Activated naive CD4-positive, alpha-beta T cell treated with anti-CD3 and anti-CD28 coated beads, Interleukin-2, amount 50 U/mL, for 72 hours (primary cell): ENCODE data around the gene KCNQ1. TPM values are rescaled to one million over a fixed set of nuclear protein-coding genes. Genes with fewer than 3 reads are reported as not detected.

Source experiments
- ATAC-seq, 2 donors: fragments of 150-1000 bp; cut with Tn5 transposase; 2 replicates each; pipeline ENCODE4 v1.10.0; 2021; ENCODE audit warnings: mild to moderate bottlenecking in 2 of 2, moderate library complexity in 2 of 2
- DNase-seq, 2 donors: peaks; one replicate each; pipeline ENCODE4 v3.0.0; 2021 to 2022; ENCODE audit warnings: low spot score in 2 of 2
- H3K27ac Mint-ChIP-seq, 2 donors: one replicate each; pipeline ENCODE4 v1.8.0; 2022; ENCODE audit warnings: mild to moderate bottlenecking in 2 of 2, mixed read lengths in 2 of 2
- H3K36me3 Mint-ChIP-seq, 2 donors: one replicate each; pipeline ENCODE4 v1.8.0; 2022; ENCODE audit warnings: mixed read lengths in 2 of 2
- H3K9me3 Mint-ChIP-seq, 2 donors: one replicate each; pipeline ENCODE4 v1.8.0; 2022; ENCODE audit warnings: mixed read lengths in 2 of 2
- total RNA-seq, 2 donors: library from RNA; stranded (reverse); gene quantifications; one replicate each; pipeline ENCODE4 v1.2.3, GENCODE V29; 2022

Gene KCNQ1
- total RNA-seq, 2 donors from 2014 or later = 12.2 to 19.3 TPM

GRCh38 chr11:2846056-2846455 lies 401.2 kb downstream of the KCNQ1 start:
- no peak for ATAC-seq
- Mint-ChIP-seq H3K36me3 (no peaks in the 10 kb centered on the region), H3K27ac (no peak overlapping the region), H3K9me3 (no peaks in the 10 kb centered on the region)
- DNase-seq = no peak

DNA sequence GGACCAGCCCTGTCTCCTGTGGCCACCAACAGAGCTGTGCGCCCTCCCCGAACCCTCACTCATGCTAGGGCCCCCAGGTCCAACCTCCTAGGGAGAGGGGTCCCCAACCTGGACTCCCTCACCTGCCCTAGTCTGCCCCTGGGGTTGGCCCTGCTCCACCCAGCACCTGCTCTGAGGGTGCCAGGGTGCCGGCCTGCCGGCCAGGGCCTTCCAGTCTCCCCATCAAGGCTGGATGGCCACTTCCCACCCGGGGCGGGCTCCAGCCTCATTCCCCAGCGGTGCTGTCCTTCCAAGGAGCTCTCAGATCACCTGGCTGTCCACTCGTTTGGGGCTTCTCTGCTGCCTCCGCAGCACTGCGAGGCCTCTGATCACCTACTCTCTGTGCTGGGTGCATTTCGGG lies 401.7 kb downstream of the KCNQ1 start:
- no peaks in the 10 kb centered on the region for H3K9me3 Mint-ChIP-seq
- no peak for DNase-seq
- H3K36me3 Mint-ChIP-seq = no peaks in the 10 kb centered on the region
- no peak for ATAC-seq
- H3K27ac Mint-ChIP-seq = peak overlapping the region in 1 of 2 donors; percentile 29

- H3K9me3 Mint-ChIP-seq = no peaks in the 10 kb centered on the region
- no peak for DNase-seq
- ATAC-seq = no peak
- H3K36me3 Mint-ChIP-seq = no peaks in the 10 kb centered on the region
- H3K27ac Mint-ChIP-seq = no peak overlapping the region
These were observed 402.8 kb downstream of the KCNQ1 start for GRCh38 chr11:2847561-2847960.

DNA sequence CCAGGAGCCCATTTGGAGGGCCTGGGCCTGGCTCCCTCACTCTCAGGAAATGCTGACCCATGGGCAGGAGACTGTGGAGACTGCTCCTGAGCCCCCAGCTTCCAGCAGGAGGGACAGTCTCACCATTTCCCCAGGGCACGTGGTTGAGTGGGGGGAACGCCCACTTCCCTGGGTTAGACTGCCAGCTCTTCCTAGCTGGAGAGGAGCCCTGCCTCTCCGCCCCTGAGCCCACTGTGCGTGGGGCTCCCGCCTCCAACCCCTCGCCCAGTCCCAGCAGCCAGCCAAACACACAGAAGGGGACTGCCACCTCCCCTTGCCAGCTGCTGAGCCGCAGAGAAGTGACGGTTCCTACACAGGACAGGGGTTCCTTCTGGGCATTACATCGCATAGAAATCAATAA lies 403.7 kb downstream of the KCNQ1 start:
- Mint-ChIP-seq H3K9me3 (no peaks in the 10 kb centered on the region), H3K36me3 (no peaks in the 10 kb centered on the region), H3K27ac (no peak overlapping the region)
- ATAC-seq = no peak
- no peak for DNase-seq

GRCh38 chr11:2849994-2850770 lies 405.4 kb downstream of the KCNQ1 start:
- no peak for DNase-seq
- no peaks in the 10 kb centered on the region for H3K9me3 Mint-ChIP-seq
- no peaks in the 10 kb centered on the region for H3K36me3 Mint-ChIP-seq
- no peak for ATAC-seq
- H3K27ac Mint-ChIP-seq = no peak overlapping the region

- no peak overlapping the region for H3K27ac Mint-ChIP-seq
- DNase-seq (no peak), ATAC-seq (no peak)
- H3K9me3 Mint-ChIP-seq = no peaks in the 10 kb centered on the region
- no peaks in the 10 kb centered on the region for H3K36me3 Mint-ChIP-seq
These were observed 408.6 kb downstream of the KCNQ1 start for GRCh38 chr11:2853401-2853800.

DNA sequence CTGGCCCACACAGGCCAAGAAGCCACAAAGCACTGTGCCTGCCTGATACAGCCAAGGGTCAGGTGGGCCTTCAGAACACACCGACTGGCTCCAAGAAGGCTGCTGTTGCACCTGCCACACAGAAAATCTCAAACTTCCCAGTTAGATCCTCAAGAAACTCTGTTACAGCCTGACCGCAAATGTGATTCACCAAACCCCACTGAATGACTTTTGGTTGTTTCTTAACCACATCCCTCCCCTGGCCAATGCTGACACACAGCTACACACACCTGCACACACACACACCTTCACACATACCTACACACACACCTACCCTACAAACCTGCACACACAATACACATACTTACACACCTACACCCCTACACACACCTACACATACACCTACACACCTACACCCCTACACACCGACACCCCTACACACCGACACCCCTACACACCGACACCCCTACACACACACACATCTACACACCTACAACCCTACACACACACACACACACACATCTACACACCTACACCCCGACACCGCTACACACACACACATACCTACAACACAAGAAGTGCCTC lies 409.3 kb downstream of the KCNQ1 start:
- ATAC-seq = peak in 1 of 2 donors; percentile 45

GRCh38 chr11:2855162-2855561 lies 410.4 kb downstream of the KCNQ1 start:
- Mint-ChIP-seq H3K27ac (no peak overlapping the region), H3K9me3 (no peaks in the 10 kb centered on the region), H3K36me3 (no peaks in the 10 kb centered on the region)
- DNase-seq = no peak
- ATAC-seq = no peak

More for the DNA sequence above, 409.3 kb downstream of the KCNQ1 start:
- no peak overlapping the region for H3K27ac Mint-ChIP-seq
- no peaks in the 10 kb centered on the region for H3K36me3 Mint-ChIP-seq
- no peak for DNase-seq
- H3K9me3 Mint-ChIP-seq = no peaks in the 10 kb centered on the region

DNA sequence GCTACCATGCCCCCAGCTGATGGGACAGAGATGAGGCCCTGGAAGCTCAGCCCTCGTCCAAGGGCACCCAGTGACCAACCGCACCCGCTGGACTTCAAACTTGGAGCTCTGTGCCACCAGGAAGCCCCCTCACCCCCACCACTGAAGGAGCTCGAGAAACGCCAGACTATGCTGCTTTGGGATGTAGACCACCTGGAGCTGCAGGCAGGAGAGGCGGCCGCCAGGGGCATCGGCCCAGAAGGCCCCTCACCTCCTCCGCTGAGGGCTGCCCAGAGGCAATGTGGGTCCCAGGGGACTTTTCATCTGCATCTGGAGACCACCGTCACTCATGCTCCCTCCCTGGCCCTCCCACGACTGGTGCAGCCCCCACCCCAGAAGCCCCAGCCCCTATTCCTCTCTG lies 412.5 kb downstream of the KCNQ1 start:
- H3K27ac Mint-ChIP-seq = no peak overlapping the region

GRCh38 chr11:2857918-2858317 lies 413.1 kb downstream of the KCNQ1 start:
- H3K36me3 Mint-ChIP-seq = no peaks in the 10 kb centered on the region
- H3K9me3 Mint-ChIP-seq = no peaks in the 10 kb centered on the region
- DNase-seq (no peak), ATAC-seq (no peak)
- H3K27ac Mint-ChIP-seq = no peak overlapping the region

More for the DNA sequence above, 412.5 kb downstream of the KCNQ1 start:
- DNase-seq = no peak
- Mint-ChIP-seq H3K9me3 (no peaks in the 10 kb centered on the region), H3K36me3 (no peaks in the 10 kb centered on the region)
- ATAC-seq = no peak

- H3K27ac Mint-ChIP-seq = no peak overlapping the region
- H3K9me3 Mint-ChIP-seq = no peaks in the 10 kb centered on the region
- no peaks in the 10 kb centered on the region for H3K36me3 Mint-ChIP-seq
- DNase-seq = no peak
- no peak for ATAC-seq
These were observed 414.3 kb downstream of the KCNQ1 start for GRCh38 chr11:2858995-2859698.

- DNase-seq (no peak), ATAC-seq (no peak)
- no peak overlapping the region for H3K27ac Mint-ChIP-seq
- no peaks in the 10 kb centered on the region for H3K9me3 Mint-ChIP-seq
- H3K36me3 Mint-ChIP-seq = no peaks in the 10 kb centered on the region
These were observed 414.9 kb downstream of the KCNQ1 start for GRCh38 chr11:2859699-2860037.

- ATAC-seq = peak; percentile 55 to 94
- H3K27ac Mint-ChIP-seq = no peak overlapping the region
- DNase-seq = peak in 1 of 2 donors; percentile 69
- no peaks in the 10 kb centered on the region for H3K9me3 Mint-ChIP-seq
- no peaks in the 10 kb centered on the region for H3K36me3 Mint-ChIP-seq
These were observed 415.8 kb downstream of the KCNQ1 start for GRCh38 chr11:2860636-2861035.

- H3K27ac Mint-ChIP-seq = no peak overlapping the region
- peaks cover 0 to 7% of the 10 kb centered on the region in 2 donors for H3K36me3 Mint-ChIP-seq
- no peaks in the 10 kb centered on the region for H3K9me3 Mint-ChIP-seq
- DNase-seq (no peak), ATAC-seq (no peak)
These were observed 417.8 kb downstream of the KCNQ1 start for GRCh38 chr11:2862395-2863275.

DNA sequence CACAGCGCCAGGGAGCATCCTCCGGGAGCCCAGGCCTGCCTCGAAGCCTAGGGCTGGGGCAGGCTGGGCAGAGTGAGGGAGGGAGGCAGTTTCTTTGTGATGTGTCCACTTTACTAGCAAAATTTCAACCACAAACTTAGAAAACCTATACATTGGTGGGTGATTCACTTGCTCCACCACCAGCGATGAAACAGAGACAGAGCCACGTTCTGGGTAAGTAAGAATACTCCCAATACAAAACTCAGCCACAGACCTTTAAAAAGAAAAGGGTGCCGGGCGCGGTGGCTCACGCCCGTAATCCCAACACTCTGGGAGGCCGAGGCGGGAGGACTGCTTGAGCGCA lies 418.4 kb downstream of the KCNQ1 start:
- H3K36me3 Mint-ChIP-seq = peaks cover 0 to 8% of the 10 kb centered on the region in 2 donors
- peak; percentile 25 to 31 for ATAC-seq
- no peaks in the 10 kb centered on the region for H3K9me3 Mint-ChIP-seq
- no peak for DNase-seq
- H3K27ac Mint-ChIP-seq = no peak overlapping the region

DNA sequence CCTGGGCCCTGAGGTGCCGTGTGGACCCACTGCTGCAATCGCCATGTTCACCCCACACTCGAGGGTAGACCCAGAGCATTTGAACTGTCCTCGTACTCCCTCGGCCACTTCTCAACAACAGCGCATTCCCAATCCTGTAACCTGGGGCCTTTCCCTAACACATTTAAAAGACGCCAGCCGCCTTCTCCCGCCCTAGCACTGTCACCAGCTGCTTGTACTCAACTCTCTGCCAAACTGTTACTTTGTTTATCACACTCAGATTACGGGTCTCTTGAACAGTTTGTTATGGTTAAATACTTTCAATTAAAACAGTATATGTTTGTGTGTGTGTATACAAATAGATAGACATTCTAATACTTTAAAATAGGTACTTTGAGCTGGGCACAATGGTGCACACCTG lies 420.1 kb downstream of the KCNQ1 start:
- DNase-seq (no peak), ATAC-seq (no peak)
- H3K27ac Mint-ChIP-seq = no peak overlapping the region
- peaks cover 0 to 8% of the 10 kb centered on the region in 2 donors for H3K36me3 Mint-ChIP-seq
- no peaks in the 10 kb centered on the region for H3K9me3 Mint-ChIP-seq
